HG03064 (cell line): ENCODE measurements around the gene NFATC3.
"Not testable (repeated sequence)": the region's sequence is repeated elsewhere in the genome, so short reads cannot be mapped to it uniquely, and the experiment has no call there.

Source experiments
- ATAC-seq: cut with Tn5 transposase; IDR thresholded peaks from one replicate; pipeline ENCODE4 v1.9.1; 2021; ENCODE audit warnings: low read depth; ENCODE audit not compliant: unreplicated experiment

The NFATC3 gene

GRCh38 chr16:68088130-68088972 lies 3.2 kb downstream of the NFATC3 start:
- no peak for ATAC-seq

- no peak for ATAC-seq
Measured at GRCh38 chr16:68089067-68089466, 3.9 kb downstream of the NFATC3 start.

GRCh38 chr16:68090130-68090529 lies 5.0 kb downstream of the NFATC3 start:
- no peak for ATAC-seq

GRCh38 chr16:68090533-68090932 lies 5.4 kb downstream of the NFATC3 start:
- ATAC-seq, result no peak

- ATAC-seq, result no peak
Measured at GRCh38 chr16:68091380-68092261, 6.5 kb downstream of the NFATC3 start.

GRCh38 chr16:68092275-68092674 lies 7.1 kb downstream of the NFATC3 start:
- not testable (repeated sequence) for ATAC-seq

- ATAC-seq, result no peak
Measured at GRCh38 chr16:68093816-68094613, 8.8 kb downstream of the NFATC3 start.

GRCh38 chr16:68094614-68094934 lies 9.4 kb downstream of the NFATC3 start:
- no peak for ATAC-seq

GRCh38 chr16:68096491-68096890 lies 11.3 kb downstream of the NFATC3 start:
- ATAC-seq, result no peak

- no peak for ATAC-seq
Measured at GRCh38 chr16:68097088-68097487, 11.9 kb downstream of the NFATC3 start.

- no peak for ATAC-seq
Measured at GRCh38 chr16:68097895-68098294, 12.7 kb downstream of the NFATC3 start.

- ATAC-seq, result no peak
Measured at GRCh38 chr16:68100488-68100887, 15.3 kb downstream of the NFATC3 start.

- ATAC-seq, result no peak
Measured at GRCh38 chr16:68105611-68106010, 20.4 kb downstream of the NFATC3 start.

- ATAC-seq, result not testable (repeated sequence)
Measured at GRCh38 chr16:68107230-68107928, 22.2 kb downstream of the NFATC3 start.

GRCh38 chr16:68109156-68109555 lies 24.0 kb downstream of the NFATC3 start:
- not testable (repeated sequence) for ATAC-seq

GRCh38 chr16:68110611-68111010 lies 25.4 kb downstream of the NFATC3 start:
- not testable (repeated sequence) for ATAC-seq

GRCh38 chr16:68111379-68111778 lies 26.2 kb downstream of the NFATC3 start:
- no peak for ATAC-seq

GRCh38 chr16:68113059-68113761 lies 28.0 kb downstream of the NFATC3 start:
- no peak for ATAC-seq

- no peak for ATAC-seq
Measured at GRCh38 chr16:68113765-68114240, 28.6 kb downstream of the NFATC3 start.
